Upper lobe of left lung (tissue), 4 donors: Measurements from ENCODE around the gene LRP6.

Source experiments
- EP300 ChIP-seq, 4 donors: sonication (generic); formaldehyde crosslinking; IDR thresholded peaks; one replicate each; pipeline ENCODE4 v1.5.1; 2017; ENCODE audit warnings: antibody characterized with exemption in 4 of 4, control low read depth in 2 of 4
- POLR2A ChIP-seq, 4 donors: fragments of 450-650 bp; IDR thresholded peaks; one replicate each; pipeline ENCODE4 v1.5.1; 2016 to 2017; ENCODE audit warnings: antibody characterized with exemption in 4 of 4, mild to moderate bottlenecking in 2 of 4
- TF ChIP-seq, protein P1 (sequence below), 6 experiments: fragments of 450-650 bp in 4 of 6; fragments of 200-600 bp in 2 of 6; sonication (generic) in 2 of 6; IDR thresholded peaks; one replicate each; pipeline ENCODE4 v1.5.1; 2016 to 2019; ENCODE audit warnings: antibody characterized with exemption in 6 of 6

- TF ChIP-seq EP300 (IDR thresholded peaks at IDR 0.05) (no peak), POLR2A (IDR thresholded peaks at IDR 0.05) (no peak)
- TF ChIP-seq, protein P1, sequence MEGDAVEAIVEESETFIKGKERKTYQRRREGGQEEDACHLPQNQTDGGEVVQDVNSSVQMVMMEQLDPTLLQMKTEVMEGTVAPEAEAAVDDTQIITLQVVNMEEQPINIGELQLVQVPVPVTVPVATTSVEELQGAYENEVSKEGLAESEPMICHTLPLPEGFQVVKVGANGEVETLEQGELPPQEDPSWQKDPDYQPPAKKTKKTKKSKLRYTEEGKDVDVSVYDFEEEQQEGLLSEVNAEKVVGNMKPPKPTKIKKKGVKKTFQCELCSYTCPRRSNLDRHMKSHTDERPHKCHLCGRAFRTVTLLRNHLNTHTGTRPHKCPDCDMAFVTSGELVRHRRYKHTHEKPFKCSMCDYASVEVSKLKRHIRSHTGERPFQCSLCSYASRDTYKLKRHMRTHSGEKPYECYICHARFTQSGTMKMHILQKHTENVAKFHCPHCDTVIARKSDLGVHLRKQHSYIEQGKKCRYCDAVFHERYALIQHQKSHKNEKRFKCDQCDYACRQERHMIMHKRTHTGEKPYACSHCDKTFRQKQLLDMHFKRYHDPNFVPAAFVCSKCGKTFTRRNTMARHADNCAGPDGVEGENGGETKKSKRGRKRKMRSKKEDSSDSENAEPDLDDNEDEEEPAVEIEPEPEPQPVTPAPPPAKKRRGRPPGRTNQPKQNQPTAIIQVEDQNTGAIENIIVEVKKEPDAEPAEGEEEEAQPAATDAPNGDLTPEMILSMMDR (IDR thresholded peaks at IDR 0.05): no peak
Measured at GRCh38 chr12:12156116-12156515, 110.7 kb downstream of the LRP6 start.
